A549 (cell line): ENCODE data around the gene GON7. TPM values are rescaled to one million over a fixed set of nuclear protein-coding genes. Genes with fewer than 3 reads are reported as not detected.
A peak's percentile ranks its signal among the peaks of the same experiment; 100 is the strongest.
"Not testable (repeated sequence)": the region's sequence is repeated elsewhere in the genome, so short reads cannot be mapped to it uniquely, and the experiment has no call there.

Experiments used
- ATAC-seq, 2 experiments: fragments of 200-7000 bp in 1 of 2; fragments of >200 bp in 1 of 2; cut with Nextera tagmentation in 1 of 2; cut with Tn5 transposase in 1 of 2; 3 replicates each; pipeline versions ENCODE4 v1.8.0 to v1.9.1; 2018 to 2020; ENCODE audit warnings: mild to moderate bottlenecking in 1 of 2, moderate library complexity in 1 of 2
- CTCF ChIA-PET: fragments of 300-600 bp; sonication (Branson Sonifier 250); formaldehyde crosslinking; extraction: SDS; loops from one replicate; lab custom pipeline; 2021; ENCODE audit warnings: antibody characterized with exemption, inconsistent platforms; lab: Yijun Ruan, JAX
- POLR2A ChIA-PET: fragments of 350-600 bp; formaldehyde crosslinking; extraction: SDS; loops from one replicate; lab custom pipeline; 2021; ENCODE audit warnings: antibody characterized with exemption, inconsistent platforms; lab: Yijun Ruan, JAX
- DNase-seq, 2 experiments: peaks; one replicate each; pipeline versions ENCODE4 v3.0.0 to v3.0.0-alpha.2; 2011 to 2016; ENCODE audit warnings: low read depth in 1 of 2, low spot score in 1 of 2
- FAIRE-seq: peaks from 2 replicates; lab custom pipeline; 2011; peaks lifted over from hg19 to GRCh38; lab: Jason Lieb, UNC
- H3K27ac ChIP-seq, 2 experiments: fragments of >200 bp; sonication (Bioruptor Twin); formaldehyde crosslinking; 3 replicates each; pipeline ENCODE4 v1.5.1; 2016 to 2017
- H3K4me1 ChIP-seq: fragments of >200 bp; sonication (Bioruptor Twin); formaldehyde crosslinking; 3 replicates; pipeline ENCODE4 v1.6.1; 2016
- H3K4me2 ChIP-seq: fragments of >200 bp; sonication (Bioruptor Twin); formaldehyde crosslinking; 3 replicates; pipeline ENCODE4 v1.6.1; 2016
- H3K4me3 ChIP-seq: fragments of >200 bp; sonication (Bioruptor Twin); formaldehyde crosslinking; 3 replicates; pipeline ENCODE4 v1.5.1; 2016
- H3K9me3 ChIP-seq: fragments of >200 bp; sonication (Bioruptor Twin); formaldehyde crosslinking; 3 replicates; pipeline ENCODE4 v1.6.1; 2016
- CTCF ChIP-seq: fragments of >200 bp; sonication (Bioruptor Twin); formaldehyde crosslinking; IDR thresholded peaks from 3 replicates; pipeline ENCODE4 v1.5.1; 2016
- EHF ChIP-seq: fragments of 250-450 bp; sonication (Bioruptor Pico); IDR thresholded peaks from 2 replicates; pipeline ENCODE4 v1.5.0; 2020; ENCODE audit warnings: mild to moderate bottlenecking
- EHMT2 ChIP-seq: fragments of 200-600 bp; sonication (generic); IDR thresholded peaks from 2 replicates; pipeline ENCODE4 v1.6.1; 2016; ENCODE audit warnings: antibody characterized with exemption, low read depth, mild to moderate bottlenecking, moderate library complexity
- EP300 ChIP-seq, 2 experiments: fragments of >200 bp; sonication (Bioruptor Twin); formaldehyde crosslinking; IDR thresholded peaks; 2 replicates in 1 of 2; 3 replicates in 1 of 2; pipeline ENCODE4 v1.6.1; 2016 to 2017
- FOSB ChIP-seq: fragments of 250-450 bp; sonication (Bioruptor Pico); IDR thresholded peaks from 2 replicates; pipeline ENCODE4 v1.5.0; 2020; ENCODE audit warnings: mild to moderate bottlenecking, moderate library complexity
- FOXS1 ChIP-seq: fragments of 250-450 bp; sonication (Bioruptor Pico); IDR thresholded peaks from 2 replicates; pipeline ENCODE4 v1.5.0; 2020; ENCODE audit warnings: mild to moderate bottlenecking, moderate library complexity
- GATA3 ChIP-seq: IDR thresholded peaks from 2 replicates; pipeline ENCODE4 v1.6.1; 2012; ENCODE audit warnings: borderline replicate concordance
- HES2 ChIP-seq: fragments of >200 bp; sonication (Bioruptor Twin); formaldehyde crosslinking; IDR thresholded peaks from 2 replicates; pipeline ENCODE4 v1.6.1; 2016
- HOXA7 ChIP-seq: fragments of 250-450 bp; sonication (Bioruptor Pico); IDR thresholded peaks from 2 replicates; pipeline ENCODE4 v1.5.0; 2020; ENCODE audit warnings: mild to moderate bottlenecking, moderate library complexity
- HOXB5 ChIP-seq: fragments of 250-450 bp; sonication (Bioruptor Pico); IDR thresholded peaks from 2 replicates; pipeline ENCODE4 v1.5.0; 2020; ENCODE audit warnings: mild to moderate bottlenecking, moderate library complexity
- MAX ChIP-seq: IDR thresholded peaks from 2 replicates; pipeline ENCODE4 v1.6.1; 2012
- MAZ ChIP-seq: fragments of 150-350 bp; IDR thresholded peaks from 2 replicates; pipeline ENCODE4 v1.6.1; 2014; ENCODE audit warnings: antibody characterized with exemption, low read depth, low read length, borderline replicate concordance
- RAD21 ChIP-seq, 2 experiments: fragments of >200 bp in 1 of 2; sonication (Bioruptor Twin) in 1 of 2; formaldehyde crosslinking in 1 of 2; IDR thresholded peaks in 1 of 2; conservative IDR thresholded peaks in 1 of 2; 2 replicates in 1 of 2; 3 replicates in 1 of 2; pipeline ENCODE4 v1.6.1; 2012 to 2018; ENCODE audit warnings: inconsistent platforms in 1 of 2
- SMC3 ChIP-seq: fragments of >200 bp; sonication (Bioruptor Twin); formaldehyde crosslinking; IDR thresholded peaks from 3 replicates; pipeline ENCODE4 v1.6.1; 2018; ENCODE audit warnings: inconsistent platforms
- TFCP2L1 ChIP-seq: fragments of 250-450 bp; sonication (Bioruptor Pico); IDR thresholded peaks from 2 replicates; pipeline ENCODE4 v1.5.0; 2021; ENCODE audit warnings: mild to moderate bottlenecking
- USF2 ChIP-seq: fragments of 450-650 bp; IDR thresholded peaks from 2 replicates; pipeline ENCODE4 v1.6.1; 2014; ENCODE audit warnings: antibody characterized with exemption
- ZFP36 ChIP-seq: fragments of 450-650 bp; IDR thresholded peaks from 2 replicates; pipeline ENCODE4 v1.6.1; 2014; ENCODE audit warnings: borderline replicate concordance; ENCODE audit not compliant: partially characterized antibody
- ZNF302 ChIP-seq: fragments of 250-450 bp; sonication (Bioruptor Pico); IDR thresholded peaks from 2 replicates; pipeline ENCODE4 v1.9.0; 2021; ENCODE audit warnings: inconsistent platforms, mild to moderate bottlenecking, moderate library complexity
- ZSCAN20 ChIP-seq: fragments of 250-450 bp; sonication (Bioruptor Pico); IDR thresholded peaks from 2 replicates; pipeline ENCODE4 v1.8.0; 2022; ENCODE audit warnings: mild to moderate bottlenecking, moderate library complexity
- WGBS: methylation state at CpG from one replicate; pipeline ENCODE4 v1.1.6; 2017; ENCODE audit errors: missing lambda C conversion rate; 5-methylcytosine and 5-hydroxymethylcytosine counted together
- polyA plus RNA-seq, 4 experiments: library from polyadenylated mRNA; depleted of rRNA in 3 of 4; stranded (reverse); fragments of >200 nt; fragmentation: RNase III in 1 of 4; extraction: RNeasy Plus Mini Kit Qiagen cat#74134 plus additional on column Dnase treatment in 1 of 4; gene quantifications; 2 replicates in 3 of 4; 3 replicates in 1 of 4; pipeline ENCODE4 v1.2.3, GENCODE V29; 2011 to 2017

The GON7 gene
- polyA plus RNA-seq, 2 of the 4 experiments (the other 2 are of a cell fraction), result 19.2 to 22.1 TPM

- FAIRE-seq (no peak), DNase-seq (peak; percentile 62 to 66), ATAC-seq (peak; percentile 89 to 91)
- Histone ChIP-seq H3K27ac (no peak overlapping the region), H3K4me1 (0 out of 3 replicates have a peak, but pooled peaks cover 3% of the 10 kb centered on the region), H3K9me3 (no peaks in the 10 kb centered on the region), H3K4me3 (no peak overlapping the region), H3K4me2 (peak overlapping the region; percentile 57)
- WGBS, result 29% methylated on average over 4 of the region's 4 CpGs
- POLR2A ChIA-PET, result interaction anchor here (1.2 kb wide), 1 partner anchor 9 kb away, joined by 3 read pairs; no protein-coding TSS in a partner anchor
- TF ChIP-seq HOXA7 (CRISPR knock-in tag), result no peak
- no peak for TF ChIP-seq HOXB5 (CRISPR knock-in tag)
- TF ChIP-seq MAZ, result no peak
- peak; percentile 62 to 67; a peak in 4 of 5 replicates for TF ChIP-seq RAD21 (conservative IDR thresholded peaks at IDR 0.05 in 1 of 2, IDR thresholded peaks at IDR 0.05 in 1 of 2)
- TF ChIP-seq ZSCAN20 (CRISPR knock-in tag), result no peak
- TF ChIP-seq SMC3, result peak; percentile 48; the same call in 2 of the 3 replicates
- TF ChIP-seq USF2, result no peak
- peak; percentile 58 for TF ChIP-seq CTCF
- TF ChIP-seq, all 56 proteins: peak for 3
- CTCF ChIA-PET, result interaction anchor here (0.7 to 2.5 kb wide), 18 partner anchors 8 to 285 kb away, joined by 3 to 15 read pairs (median 4); no protein-coding TSS in a partner anchor
Measured at GRCh38 chr14:93160353-93160801, 46.5 kb downstream of the GON7 start.

GRCh38 chr14:93159625-93160352 is 47.1 kb downstream of the GON7 start:
- DNase-seq, FAIRE-seq, H3K9me3 ChIP-seq, H3K27ac ChIP-seq, H3K4me1 ChIP-seq, H3K4me3 ChIP-seq: not testable (repeated sequence)
- ChIA-PET CTCF (interaction anchor here (0.6 to 2.5 kb wide), 17 partner anchors 9 to 700 kb away, joined by 3 to 15 read pairs (median 4); no protein-coding TSS in a partner anchor), POLR2A (interaction anchor here (1.2 kb wide), 1 partner anchor 10 kb away, joined by 3 read pairs; no protein-coding TSS in a partner anchor)
- peak overlapping the region; percentile 57 for H3K4me2 ChIP-seq
- 18% methylated on average over 5 of the region's 5 CpGs for WGBS
- peak in 1 of 2 experiments; percentile 63; a peak in 3 of 6 replicates for ATAC-seq

GRCh38 chr14:93158349-93158748 is 48.5 kb downstream of the GON7 start:
- H3K4me1 ChIP-seq, H3K9me3 ChIP-seq, POLR2A ChIA-PET, H3K4me3 ChIP-seq, H3K4me2 ChIP-seq, DNase-seq, CTCF ChIA-PET, H3K27ac ChIP-seq, ATAC-seq, FAIRE-seq: not testable (repeated sequence)
- 70% methylated on average over 7 of the region's 7 CpGs for WGBS

- 0 out of 6 replicates have a peak overlapping the region, but pooled peaks of 1 of the 2 experiments have one; percentile 18 for H3K27ac ChIP-seq
- ChIA-PET POLR2A (no interaction called here), CTCF (no interaction called here)
- 73% methylated on average over 8 of the region's 8 CpGs for WGBS
- no peak overlapping the region for H3K4me2 ChIP-seq
- FAIRE-seq (no peak), ATAC-seq (peak; percentile 12 to 30; a peak in 2 of 6 replicates), DNase-seq (no peak)
- no peak overlapping the region for H3K4me3 ChIP-seq
- no peaks in the 10 kb centered on the region for H3K9me3 ChIP-seq
- H3K4me1 ChIP-seq, result 0 out of 3 replicates have a peak, but pooled peaks cover 3% of the 10 kb centered on the region
- TF ChIP-seq ZNF302 (CRISPR knock-in tag) (no peak), EP300 (IDR thresholded peaks at IDR 0.05) (no peak), FOXS1 (CRISPR knock-in tag) (no peak), USF2 (no peak), GATA3 (no peak), HOXA7 (CRISPR knock-in tag) (no peak), FOSB (CRISPR knock-in tag) (no peak), RAD21 (conservative IDR thresholded peaks at IDR 0.05 in 1 of 2, IDR thresholded peaks at IDR 0.05 in 1 of 2) (no peak), EHMT2 (no peak), HES2 (no peak), EHF (CRISPR knock-in tag) (no peak), TFCP2L1 (CRISPR knock-in tag) (no peak), ZFP36 (no peak), MAX (no peak), CTCF (no peak)
Measured at GRCh38 chr14:93156693-93157369, 50.0 kb downstream of the GON7 start.
